T-helper 1 cell treated with Interleukin-12 subunit alpha and Interleukin-12 subunit beta and Interleukin-4 antibody, amounts not matched to agents 30 ng/mL and 1 ng/mL, for 36 hours (primary cell): Measurements from ENCODE around the gene NECAB2. TPM values are rescaled to one million over a fixed set of nuclear protein-coding genes. Genes with fewer than 3 reads are reported as not detected.
"Not testable (repeated sequence)": the region's sequence is repeated elsewhere in the genome, so short reads cannot be mapped to it uniquely, and the experiment has no call there.

Source experiments
- intact Hi-C: fragments of 100-400 bp; cut with micrococcal nuclease; formaldehyde crosslinking; loops from one replicate; pipeline ENCODE4 v1.15.1; 2024
- total RNA-seq: library from RNA; stranded (reverse); gene quantifications from 2 replicates; pipeline ENCODE4 v1.2.3, GENCODE V29; 2022

Gene NECAB2
- total RNA-seq, 1 donor from 2014 or later: not detected

DNA sequence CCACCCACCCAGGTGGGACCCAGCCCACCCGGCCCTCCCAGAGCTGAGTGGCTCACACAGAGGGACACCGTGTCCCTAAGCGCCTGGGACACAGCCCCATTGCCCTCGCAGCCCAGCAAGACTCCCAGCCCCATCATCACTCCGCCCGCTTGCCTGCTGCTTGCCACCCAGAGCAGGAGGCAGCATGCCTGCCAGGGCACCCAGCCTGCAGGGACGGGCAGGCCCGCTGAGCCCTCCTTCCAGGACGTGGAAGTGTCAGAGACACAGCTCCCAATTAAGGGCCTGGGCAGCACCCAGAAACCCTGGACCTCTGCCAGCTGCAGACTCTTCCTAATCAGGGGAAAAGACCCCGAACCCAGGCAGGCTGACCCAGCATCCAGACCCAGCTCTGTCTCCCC is 32.2 kb upstream of the NECAB2 start:
- intact Hi-C loops: no loop called here

DNA sequence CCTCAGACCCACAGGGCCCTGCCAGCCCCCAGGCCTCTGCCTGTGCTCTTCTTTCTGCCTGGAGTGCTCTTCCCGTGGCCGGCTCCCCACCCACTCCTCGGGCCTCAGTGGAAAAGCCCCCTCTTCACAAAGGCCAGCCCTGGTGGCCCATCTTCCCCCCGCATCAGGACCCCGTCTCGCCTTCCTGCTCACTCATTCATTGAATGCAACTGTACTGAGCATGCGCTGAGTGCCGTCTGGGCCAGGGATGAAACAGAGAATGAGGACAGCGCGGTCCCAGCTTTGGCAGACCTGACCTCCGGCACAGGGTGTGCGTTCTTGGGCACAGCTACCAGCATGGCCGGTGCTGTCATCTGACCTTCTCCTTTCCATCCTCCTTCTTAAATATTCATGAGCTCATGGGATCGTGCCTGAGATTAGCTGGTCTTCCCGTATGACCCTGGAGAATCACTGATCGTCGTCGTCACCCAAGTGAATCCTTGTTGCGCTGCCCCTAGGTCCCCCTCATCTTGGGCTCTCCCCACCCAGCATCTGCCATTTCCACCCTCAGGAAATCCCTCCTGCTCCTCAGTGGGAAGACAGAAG is 31.4 kb upstream of the NECAB2 start:
- intact Hi-C loops: no loop called here

DNA sequence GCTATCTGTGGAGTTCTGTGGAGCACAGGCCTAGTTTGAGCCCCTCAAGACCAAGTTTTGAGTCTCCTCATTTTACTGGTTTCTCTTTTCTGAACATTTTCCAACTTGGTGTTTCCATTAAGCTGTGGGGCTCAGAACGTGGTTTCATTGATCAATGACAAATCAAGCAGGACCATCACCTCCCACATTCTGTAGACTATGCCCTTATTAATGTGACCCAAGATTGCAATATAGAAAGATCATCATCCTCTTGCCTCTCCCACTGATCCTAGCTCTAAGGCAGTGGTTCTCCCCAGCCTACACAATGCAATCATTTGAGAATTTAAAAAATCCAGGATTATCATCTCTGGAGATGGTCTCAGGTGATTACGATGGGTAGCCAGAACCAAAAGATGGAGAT is 30.8 kb upstream of the NECAB2 start:
- intact Hi-C loops: no loop called here

DNA sequence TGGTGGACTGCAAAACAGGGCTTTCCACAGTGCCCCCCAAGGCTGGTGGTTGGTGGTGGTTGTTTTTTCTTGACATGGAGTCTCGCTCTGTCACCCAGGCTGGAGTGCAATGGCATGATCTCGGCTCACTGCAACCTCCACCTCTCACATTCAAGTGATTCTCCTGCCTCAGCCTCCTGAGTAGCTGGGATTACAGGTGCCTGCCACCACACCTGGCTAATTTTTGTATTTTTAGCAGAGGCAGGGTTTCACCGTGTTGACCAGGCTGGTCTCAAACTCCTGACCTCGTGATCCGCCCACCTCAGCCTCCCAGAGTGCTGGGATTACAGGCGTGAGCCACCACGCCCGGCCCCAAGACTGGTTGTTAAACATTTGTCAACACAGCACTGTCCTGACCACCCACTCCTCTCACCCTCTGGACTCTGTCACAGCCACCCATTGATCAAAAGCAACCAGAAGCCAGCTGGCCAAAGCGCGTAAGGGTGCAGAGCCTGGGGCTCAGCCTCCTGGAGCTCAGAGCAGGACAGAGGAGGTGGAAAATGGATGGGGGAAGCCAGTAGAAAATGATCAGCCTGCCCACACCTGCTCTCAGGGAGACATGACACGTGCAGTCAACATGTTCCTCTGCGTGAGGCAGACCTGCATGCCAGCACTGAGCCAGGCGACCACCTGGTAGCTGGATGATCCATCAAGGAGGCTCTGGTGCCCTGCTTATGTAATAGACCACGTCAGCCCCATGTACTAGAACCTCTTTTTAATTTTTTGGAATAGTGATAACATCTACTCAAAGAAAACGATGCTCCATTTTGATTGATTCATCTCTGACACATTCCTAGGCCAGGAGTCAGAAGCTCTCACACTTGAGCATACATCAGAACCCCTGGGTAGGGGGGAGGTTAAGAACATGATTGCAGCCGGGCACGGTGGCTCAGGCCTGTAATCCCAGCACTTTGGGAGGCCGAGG is 29.8 kb upstream of the NECAB2 start:
- intact Hi-C loops: no loop called here

DNA sequence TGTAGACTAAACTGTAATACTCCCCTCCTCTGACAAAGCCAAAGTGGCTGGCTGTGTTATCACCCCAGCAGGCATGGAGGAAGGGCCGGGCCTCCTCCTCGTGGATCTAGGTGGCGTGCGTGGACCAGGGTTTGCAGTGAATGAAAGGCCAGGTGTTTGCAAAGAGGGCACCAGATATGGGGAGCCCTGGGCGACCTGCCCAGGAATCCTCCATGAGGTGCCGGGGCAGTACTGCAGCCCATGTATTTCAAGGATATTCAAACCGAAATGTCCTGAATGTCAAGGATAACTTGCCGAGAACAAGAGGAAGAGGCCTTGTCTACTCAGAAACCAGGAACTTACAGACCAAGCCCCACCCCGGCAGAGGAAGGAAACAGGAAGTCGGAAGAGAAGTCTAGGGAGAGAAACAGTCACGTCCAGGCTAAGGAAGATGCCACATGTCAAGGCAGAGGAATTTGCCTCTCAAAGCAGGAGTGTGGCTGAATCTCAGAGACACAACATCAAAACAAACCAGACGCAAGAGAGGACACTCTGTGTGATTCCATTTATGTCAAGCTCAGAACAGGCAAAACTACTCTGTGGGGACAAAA is 28.7 kb upstream of the NECAB2 start:
- intact Hi-C loops: no loop called here

DNA sequence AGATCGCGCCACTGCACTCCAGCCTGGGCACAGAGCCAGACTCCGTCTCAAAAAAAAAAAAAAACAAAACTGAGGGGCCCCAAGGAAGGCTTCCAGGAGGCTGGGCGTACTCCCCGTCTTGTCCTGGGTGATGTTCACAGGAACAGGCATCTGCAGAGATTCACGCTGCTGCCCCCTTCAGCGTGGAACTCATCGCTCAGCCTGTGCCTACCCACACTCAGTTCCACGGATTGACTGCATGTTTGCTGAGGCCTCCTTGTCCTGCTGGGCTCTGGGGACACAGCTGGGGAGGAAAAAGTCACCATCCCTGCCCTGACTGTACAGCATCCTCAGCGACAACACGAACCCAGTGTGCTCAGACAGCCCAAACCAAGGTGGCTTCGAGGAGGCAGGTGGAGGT is 27.9 kb upstream of the NECAB2 start:
- intact Hi-C loops: no loop called here

DNA sequence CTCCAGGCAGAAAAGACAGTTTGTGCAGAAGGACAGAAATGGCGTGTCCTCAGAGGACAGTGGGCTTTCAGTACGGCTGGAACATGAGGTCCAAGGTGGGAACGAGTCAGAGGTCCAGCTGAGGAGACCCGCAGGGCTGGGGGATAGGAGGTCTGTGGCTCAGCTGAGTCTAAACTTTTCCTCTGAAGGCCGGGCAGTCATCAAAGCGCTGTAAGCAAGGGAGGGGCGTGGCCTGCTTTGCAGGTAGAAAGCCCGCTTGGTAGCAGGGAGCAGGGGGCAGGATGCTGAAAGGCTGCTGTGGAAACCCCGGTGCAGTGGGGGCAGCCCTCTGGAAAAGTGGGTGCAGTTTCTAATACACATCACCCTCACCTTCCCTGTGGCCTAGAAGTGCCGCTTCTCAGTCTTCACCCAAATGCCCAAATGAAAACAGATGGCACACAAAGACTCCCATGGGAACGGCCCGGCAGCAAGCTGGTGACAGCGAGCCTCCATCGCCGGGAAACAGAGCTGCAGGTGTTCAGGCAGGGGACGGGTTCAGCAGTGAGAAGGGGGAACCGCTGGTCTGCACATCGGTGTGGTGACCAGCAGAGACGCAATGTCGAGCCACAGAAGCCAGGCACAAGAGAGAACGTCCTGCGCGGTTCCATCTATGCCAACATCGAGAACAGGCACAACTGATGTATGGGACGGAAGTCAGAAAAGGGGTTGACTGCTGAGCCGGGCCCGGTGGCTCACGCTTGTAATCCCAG is 27.2 kb upstream of the NECAB2 start:
- intact Hi-C loops: no loop called here

DNA sequence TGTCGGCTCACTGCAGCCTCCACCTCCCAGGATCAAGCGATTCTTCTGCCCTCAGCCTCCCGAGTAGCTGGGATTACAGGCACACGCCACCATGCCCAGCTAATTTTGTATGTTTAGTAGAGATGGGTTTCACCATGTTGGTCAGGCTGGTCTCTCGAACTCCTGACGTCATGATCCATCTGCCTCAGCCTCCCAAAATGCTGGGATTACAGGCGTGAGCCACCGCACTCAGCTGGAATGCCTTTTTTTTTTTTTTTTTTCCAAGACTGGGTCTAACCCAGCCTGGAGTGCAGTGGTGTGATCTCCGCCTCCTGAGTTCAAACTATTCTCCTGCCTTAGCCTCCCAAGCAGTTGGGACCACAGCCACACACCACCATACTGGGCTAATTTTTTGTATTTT is 26.5 kb upstream of the NECAB2 start:
- intact Hi-C loops: not testable (repeated sequence)

DNA sequence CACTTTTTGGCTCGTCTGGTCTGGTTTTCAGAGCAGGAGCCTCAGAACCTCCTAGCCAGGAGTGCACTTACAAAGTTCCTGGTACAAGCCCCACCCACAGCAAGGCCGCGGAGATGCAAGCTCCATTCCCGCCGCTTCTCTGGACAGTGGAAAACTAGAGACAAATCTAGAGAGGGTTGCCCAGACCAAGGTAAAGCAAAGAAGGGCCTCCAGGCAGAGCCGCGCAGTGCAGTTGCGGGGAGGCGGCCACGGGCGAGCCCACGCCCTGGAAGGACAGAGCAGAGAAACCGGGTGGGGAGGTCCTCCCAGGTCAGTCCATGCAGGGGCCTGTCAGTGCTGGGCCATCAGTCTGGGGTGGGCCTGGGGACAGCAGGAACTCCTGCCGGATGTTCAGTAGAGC is 26.0 kb upstream of the NECAB2 start:
- intact Hi-C loops: no loop called here

DNA sequence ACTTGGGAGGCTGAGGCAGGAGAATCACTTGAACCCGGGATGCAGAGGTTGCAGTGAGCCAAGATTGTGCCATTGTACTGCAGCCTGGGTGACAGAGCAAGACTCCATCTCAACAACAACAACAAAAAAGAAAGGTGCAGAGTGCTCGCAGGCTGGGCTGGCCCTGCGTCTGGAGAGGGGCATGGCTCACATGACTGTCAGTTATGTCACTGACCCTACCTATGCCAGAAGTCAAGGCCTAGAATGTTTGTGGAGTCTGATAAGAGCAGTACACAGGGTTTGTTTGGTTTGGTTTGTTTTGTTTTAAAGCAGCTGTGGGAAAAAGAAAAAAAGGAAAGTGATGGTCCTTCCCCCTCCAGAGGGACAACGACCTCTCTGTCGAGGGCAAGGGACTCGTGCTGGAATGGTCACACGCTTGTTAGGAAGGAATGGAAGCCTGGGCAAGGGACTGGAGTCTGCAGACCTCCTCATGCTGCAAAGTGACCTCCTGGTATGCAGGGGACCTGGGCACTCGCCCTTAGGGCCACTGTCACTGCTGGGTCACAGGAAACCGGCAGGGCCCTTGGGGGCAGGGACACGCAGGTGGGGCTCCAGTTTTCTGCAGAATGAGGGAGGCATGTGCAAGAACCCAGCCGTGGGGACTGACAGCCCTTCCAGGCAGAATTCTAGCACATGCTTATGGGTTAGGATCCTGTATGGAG is 25.1 kb upstream of the NECAB2 start:
- intact Hi-C loops: no loop called here

DNA sequence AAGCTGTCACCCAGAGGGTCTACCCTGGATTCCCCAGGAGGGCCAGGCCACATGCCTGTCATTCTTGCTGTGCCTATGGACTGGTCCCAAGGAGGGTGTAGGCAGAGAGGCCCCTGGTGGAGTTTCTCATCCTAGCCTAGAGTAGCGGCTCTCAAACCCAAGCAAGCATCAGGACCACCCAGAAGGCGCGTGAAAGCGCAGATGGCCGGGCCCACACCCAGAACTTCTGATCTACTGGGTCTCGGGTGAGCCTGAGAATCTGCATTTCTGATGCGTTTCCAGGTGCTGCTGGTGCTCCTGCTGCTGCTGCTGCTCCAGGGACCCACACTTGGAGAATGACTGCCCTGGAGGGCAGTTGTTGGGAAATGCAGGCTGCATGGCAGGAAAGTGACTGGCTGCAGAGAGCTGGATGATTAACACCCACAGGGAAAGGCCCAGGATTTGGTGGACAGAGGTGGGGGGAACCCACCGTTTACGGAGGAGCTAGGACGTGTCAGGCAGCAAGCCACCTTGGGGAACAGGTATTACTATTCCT is 24.5 kb upstream of the NECAB2 start:
- intact Hi-C loops: no loop called here

DNA sequence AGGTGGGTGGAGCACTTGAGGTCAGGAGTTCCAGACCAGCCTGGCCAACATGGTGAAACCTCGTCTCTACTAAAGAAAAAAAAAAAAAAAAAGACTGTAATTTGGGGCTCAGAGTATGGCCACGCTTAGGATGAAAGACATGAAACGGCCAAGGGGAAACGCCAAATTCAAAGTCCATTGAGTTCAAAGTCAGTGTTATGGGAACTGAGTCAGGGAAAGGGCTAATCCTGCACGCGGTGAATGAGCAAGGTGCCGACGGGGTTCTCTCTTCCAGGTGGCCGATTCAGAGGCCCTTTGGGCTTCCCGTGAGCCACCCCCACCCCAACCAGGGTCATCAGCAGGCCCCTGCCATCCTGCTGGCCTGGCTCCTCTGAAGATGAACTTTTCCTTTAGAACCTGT is 22.5 kb upstream of the NECAB2 start:
- intact Hi-C loops: no loop called here

DNA sequence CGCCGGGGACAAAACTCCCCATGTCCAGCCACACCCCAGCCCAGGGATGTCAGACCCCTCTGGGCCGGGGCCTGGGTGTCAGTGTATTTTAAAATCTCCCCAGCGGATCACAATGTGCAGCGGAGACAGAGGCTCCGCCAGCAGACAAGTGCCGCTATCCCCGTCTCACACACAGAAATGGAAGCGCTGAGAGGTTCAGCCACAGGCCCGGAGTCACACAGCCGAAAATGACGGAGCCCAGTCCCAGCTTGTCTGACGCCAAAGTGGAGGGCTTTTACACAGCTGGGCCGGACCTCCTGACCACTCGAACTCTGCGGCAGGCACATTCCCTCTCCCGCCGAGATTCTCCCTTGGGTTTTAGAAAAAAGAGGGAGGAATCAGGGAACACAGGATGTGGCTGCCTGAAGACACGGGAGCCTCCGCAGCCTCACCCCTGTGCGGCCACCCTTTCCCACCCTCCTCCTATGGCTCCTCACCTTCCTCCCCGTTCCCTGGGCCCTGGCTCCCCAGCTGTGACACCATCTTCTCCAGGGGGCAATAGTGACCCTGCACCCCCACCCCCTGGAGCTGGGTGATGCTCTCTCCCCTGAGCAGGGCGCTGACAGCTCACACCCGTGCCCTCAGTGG is 21.8 kb upstream of the NECAB2 start:
- intact Hi-C loops: no loop called here

DNA sequence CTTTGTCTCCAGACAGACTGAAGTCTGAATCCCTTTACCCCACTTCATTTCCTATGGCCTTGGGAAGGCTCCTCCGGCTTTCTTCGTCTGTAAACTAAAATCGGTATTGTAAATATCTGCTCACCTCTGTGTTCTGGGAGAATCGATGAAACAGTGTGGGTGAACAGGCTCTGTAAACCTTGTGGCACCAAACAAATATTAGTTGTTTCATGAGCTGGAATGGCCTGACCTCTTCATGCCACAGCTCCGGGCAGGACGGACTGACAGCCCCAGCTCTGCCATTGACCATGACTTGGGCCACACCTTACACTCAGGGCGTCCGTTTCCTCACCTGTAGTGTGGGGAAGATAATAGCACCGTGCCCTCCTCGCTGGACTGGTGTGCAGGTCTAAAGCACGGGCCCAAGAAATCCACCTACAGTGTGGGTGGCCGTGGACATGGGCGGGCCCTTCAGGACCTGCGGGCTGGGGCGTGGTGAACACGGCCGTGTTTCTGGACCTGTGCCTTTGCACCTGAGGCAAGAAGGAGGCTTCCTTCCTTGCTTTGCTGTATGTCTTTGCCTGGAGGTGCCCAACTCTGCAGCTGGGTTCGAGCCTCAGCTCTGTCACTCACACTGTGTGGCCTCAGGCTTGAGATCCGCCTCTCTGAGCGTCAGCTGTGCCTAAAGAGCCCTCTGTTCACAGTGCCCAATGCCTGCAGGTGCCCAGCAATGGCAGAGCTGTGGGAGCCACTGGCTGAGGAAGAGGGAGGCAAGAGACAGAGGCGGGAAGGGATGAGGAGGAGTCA is 21.1 kb upstream of the NECAB2 start:
- intact Hi-C loops: no loop called here

DNA sequence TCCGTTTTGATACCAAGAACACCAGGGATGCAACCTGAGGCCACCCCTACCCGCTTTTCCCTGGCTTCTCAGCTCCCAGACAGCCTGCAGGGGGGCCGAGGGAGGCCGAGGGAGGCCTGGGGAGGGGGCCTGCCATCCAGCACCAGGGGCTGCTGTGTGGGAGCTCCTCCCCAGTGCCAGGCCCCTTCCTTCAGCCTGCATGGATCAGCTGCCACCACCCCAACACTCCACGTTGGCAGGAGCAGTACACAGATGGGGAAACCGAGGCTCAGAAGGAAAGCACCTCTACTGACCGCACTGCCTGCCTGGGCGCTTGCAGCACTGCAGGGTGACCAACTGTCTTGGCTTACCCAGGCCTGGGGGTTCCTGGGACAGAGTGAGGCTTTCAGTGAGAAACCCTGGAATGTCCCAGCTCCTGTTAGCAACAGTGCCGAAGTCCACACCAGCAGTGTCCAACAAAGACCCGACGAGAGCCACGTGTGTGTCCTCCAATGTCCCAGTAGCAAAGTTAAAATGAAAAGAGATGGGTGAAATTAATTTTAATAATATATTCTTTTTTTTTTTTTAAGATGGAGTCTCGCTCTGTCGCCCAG is 20.3 kb upstream of the NECAB2 start:
- intact Hi-C loops: no loop called here

DNA sequence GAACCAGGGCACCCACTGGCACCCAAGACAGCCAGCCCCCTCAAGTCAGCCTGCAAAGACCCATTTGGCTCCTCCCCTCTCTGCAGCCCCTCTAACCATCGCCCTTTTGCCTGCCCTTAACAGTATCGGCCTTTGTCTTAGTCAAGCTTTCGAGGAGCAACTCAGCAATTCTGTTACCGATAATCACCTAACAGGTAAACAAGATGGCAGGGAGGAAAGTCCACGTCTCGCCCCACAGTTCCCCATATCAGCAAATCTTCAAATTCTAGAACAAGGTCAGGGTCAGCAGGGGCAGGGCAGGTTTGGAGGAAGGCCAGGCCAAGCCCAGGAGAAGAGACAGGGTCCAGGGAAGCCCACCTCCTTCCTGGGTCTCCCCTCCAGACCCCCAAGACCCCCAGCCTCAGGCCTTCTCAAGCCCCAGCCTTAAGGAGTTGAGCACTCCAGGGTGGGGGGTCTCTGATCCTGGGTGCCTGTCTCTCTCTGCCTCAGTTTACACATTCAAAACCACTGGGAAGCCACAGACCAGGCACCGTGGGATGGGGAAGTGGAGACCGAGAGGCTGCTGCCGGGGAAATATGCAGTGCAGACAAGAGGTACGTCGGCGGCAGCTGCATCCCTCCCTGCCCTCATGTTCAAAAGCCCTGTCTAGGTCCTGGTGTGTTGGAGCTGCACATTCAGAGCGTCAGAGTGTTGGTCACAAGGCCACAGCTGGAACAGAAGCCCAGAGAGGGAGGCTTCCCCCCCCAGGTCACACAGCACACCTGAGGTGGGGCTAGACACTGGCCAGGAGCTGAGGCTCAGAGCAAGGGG is 18.9 kb upstream of the NECAB2 start:
- intact Hi-C loops: no loop called here

DNA sequence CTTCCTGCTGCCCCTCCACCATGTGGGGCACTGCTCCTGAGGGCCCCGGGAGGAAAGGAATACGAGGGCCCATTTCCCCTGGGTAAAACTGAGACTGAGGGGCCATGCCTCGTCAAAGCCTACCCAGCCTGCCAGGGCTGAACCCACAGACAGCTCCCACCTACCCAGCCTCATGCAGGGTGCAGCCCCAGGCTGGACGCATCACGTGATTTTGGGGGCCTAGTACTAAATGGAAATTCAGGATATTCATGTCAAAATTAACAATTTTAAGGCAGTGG is 18.4 kb upstream of the NECAB2 start:
- intact Hi-C loops: no loop called here

DNA sequence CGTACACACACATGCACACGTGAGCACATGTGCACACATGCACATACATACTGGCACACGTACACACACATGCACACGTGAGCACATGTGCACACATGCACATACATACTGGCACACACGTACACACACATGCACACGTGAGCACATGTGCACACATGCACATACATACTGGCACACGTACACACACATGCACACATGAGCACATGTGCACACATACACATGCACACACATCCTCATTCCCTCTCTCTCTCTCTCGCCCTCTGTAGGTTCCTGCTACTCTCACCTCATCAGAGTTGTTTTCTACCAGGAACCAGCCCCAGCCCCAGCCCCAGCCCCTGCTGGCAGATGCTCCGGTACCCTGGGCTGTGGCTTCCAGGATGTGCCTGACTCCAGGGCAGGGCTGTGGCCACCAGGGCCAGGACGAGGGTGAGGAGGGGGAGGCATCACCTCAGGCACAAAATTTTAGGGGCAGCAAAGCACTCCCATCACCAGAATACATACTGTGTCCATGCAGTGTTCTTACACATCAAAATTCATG is 17.1 kb upstream of the NECAB2 start:
- intact Hi-C loops: not testable (repeated sequence)
